T47D (cell line): ENCODE results near the gene HS6ST3.

Source experiments
- DNase-seq, 2 experiments: peaks; one replicate each; pipeline versions ENCODE4 v3.0.0 to v3.0.0-alpha.2; 2011 to 2012; ENCODE audit warnings: low read depth in 1 of 2, low spot score in 1 of 2
- JUND ChIP-seq: IDR thresholded peaks from 2 replicates; pipeline ENCODE4 v1.6.1; 2012; ENCODE audit warnings: low read depth
- in situ Hi-C: cut with HindIII; loops from 2 replicates; pipeline ENCODE4 v1.10.0; 2016; ENCODE audit warnings: low sequenced_read_pairs, low pct_unique_long_range_greater_than_20kb

The HS6ST3 gene

DNA sequence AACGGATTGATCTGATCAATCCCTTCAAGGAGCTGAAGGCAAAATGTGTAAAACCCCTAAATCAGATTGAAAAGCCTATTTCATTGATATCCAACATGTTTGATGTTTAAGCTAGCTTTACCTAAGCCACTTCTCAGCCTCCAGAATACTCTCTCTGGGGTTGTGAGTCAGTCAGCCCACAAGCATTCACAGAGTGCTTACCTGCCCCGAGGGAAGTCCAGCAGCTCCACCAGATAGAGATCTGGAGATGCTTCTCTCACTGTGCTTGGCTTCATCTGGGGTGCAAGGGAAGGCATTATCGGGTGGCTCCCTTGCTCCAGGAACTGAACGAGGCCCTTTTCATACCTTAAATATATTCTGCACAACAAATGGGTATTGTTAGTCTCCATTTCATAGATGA is 744.7 kb downstream of the HS6ST3 start:
- in situ Hi-C loops, result no loop called here
- no peak for TF ChIP-seq JUND
- DNase-seq, result no peak

DNA sequence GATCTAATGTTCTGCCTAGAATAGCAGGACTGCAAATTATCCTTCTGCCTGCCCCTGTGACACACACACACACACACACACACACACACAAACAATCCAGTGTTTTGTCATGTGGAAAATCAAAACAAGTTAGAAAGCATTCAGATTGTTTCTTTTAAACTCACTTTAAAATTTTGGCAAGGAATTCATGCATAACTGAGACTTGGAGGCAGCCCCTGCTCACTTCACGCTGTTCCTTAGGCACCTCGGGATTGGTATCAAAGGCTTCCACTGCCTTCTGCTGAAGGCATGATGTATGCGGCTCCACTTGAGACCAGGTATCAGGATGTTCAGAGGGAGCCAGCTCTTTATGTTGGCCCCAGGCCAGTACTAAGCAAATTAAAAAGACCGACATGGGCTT is 745.6 kb downstream of the HS6ST3 start:
- in situ Hi-C loops, result no loop called here
- no peak for TF ChIP-seq JUND
- no peak for DNase-seq

GRCh38 chr13:96836733-96837132 is 746.8 kb downstream of the HS6ST3 start:
- no peak for DNase-seq
- in situ Hi-C loops, result no loop called here

GRCh38 chr13:96837809-96838208 is 747.9 kb downstream of the HS6ST3 start:
- no peak for TF ChIP-seq JUND
- in situ Hi-C loops, result no loop called here
- no peak for DNase-seq

More at GRCh38 chr13:96836733-96837132, 746.8 kb downstream of the HS6ST3 start:
- TF ChIP-seq JUND, result no peak

DNA sequence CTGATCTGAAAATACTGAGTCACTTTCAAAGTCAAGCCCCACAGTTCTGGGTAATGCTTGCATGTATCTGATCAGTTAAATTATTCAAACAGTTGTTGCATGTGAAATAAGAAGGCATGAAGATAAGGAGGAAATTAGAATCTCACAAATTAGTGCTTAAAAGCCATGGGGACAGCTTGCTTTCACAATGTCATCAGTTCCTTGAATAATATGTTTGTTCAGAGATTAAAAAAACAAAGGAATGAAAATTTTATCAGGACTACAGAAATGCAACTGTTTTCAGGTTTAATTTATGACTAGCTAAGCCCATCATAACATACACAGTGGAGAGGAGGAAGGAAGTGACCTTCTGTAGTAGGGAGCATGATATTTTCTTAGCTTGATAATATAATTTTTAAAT is 754.3 kb downstream of the HS6ST3 start:
- in situ Hi-C loops, result no loop called here
- TF ChIP-seq JUND, result no peak
- DNase-seq, result no peak

GRCh38 chr13:96844616-96845015 is 754.7 kb downstream of the HS6ST3 start:
- DNase-seq, result no peak
- no peak for TF ChIP-seq JUND
- in situ Hi-C loops, result no loop called here

- in situ Hi-C loops, result no loop called here
- no peak for DNase-seq
- TF ChIP-seq JUND, result no peak
Observed at GRCh38 chr13:96848286-96848685, 758.4 kb downstream of the HS6ST3 start.

DNA sequence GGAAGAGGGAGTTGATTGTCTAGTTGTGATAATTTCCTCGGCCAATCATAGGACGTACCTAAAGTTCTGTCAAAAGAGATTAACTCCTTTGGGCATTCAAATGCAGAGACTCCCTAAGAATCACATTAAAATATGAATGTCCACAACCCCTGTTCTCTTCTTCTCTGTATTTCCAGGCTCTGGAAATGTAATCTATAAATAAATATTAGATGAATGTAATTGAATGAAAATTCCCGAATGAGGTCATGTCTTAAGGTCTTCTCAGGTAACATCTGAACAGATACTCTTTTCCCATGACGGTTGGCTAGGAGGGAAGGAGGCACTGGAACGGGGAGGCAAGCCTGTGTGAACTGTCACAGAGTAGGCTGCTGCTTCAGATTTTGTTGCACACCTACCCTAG is 759.2 kb downstream of the HS6ST3 start:
- in situ Hi-C loops, result no loop called here
- TF ChIP-seq JUND, result no peak
- no peak for DNase-seq

- in situ Hi-C loops, result no loop called here
- no peak for TF ChIP-seq JUND
Observed at GRCh38 chr13:96850538-96851145, 760.7 kb downstream of the HS6ST3 start.

DNA sequence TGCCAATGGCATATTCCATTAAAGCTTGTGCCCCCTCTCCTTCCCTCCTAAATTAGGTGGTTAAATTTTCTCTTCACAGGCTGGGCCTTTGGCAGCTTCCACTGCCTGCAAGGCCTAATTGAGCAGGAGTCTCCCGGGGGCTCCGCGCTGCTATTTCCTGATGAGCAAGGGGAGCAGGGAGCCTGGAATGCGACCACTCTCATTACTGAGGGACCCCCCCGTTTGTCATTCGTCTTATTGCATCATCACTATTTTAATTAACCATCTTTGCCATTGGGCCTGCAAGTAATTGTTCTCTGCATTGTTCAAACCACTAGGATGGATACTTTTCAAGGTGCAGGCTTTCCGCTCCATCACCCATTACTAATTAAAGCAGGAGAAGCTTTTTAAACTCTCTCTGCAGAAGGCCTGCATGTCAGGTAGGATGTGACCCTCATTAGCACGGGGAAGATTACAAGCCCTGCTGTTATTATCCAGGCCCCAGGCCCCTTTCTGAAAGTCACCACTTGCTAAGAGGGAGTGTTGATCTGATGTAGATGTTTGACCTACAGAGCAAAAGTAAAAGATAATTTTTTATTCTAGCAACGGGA is 762.0 kb downstream of the HS6ST3 start:
- no peak for TF ChIP-seq JUND
- in situ Hi-C loops, result no loop called here
- DNase-seq, result no peak

More at GRCh38 chr13:96850538-96851145, 760.7 kb downstream of the HS6ST3 start:
- no peak for DNase-seq

- no peak for TF ChIP-seq JUND
- in situ Hi-C loops, result no loop called here
- no peak for DNase-seq
Observed at GRCh38 chr13:96858133-96858826, 768.4 kb downstream of the HS6ST3 start.

DNA sequence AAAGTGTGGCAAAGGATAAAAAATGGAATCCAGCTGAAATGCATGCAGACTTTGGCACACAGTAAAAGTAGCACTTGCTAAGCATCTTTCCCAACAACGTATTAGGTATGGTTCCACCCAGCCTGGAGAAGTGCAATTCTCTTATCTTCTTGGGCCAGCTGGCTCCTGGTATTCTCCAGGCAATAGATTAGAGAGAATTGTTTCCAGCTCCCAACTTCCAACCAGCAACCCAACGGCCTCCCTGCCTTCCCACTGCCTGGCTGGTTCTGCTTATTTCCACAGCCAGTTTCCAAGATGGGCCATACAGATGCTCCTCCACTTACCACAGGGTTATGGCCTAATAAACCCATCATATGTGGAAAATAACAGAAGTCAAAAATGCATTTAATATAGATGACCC is 771.0 kb downstream of the HS6ST3 start:
- DNase-seq, result no peak
- in situ Hi-C loops, result no loop called here
- no peak for TF ChIP-seq JUND

DNA sequence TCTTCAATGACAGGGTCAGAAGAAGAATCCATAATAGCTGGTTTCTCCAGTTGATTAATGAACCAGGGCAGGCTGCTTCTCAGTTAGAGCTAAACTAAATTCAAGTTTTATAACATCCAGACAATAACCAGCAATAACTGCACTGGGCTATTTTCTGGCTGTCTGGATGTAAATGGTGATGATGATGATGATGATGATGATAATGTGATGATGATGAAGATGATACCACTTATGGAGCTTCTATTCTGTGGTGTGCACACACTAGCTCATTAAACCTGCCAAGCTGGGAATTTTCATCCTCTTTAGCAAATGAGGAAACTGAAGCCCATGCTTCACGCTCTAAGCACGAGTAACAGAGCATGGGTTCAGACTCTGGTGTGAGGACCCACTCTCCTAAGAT is 772.2 kb downstream of the HS6ST3 start:
- in situ Hi-C loops, result no loop called here
- no peak for TF ChIP-seq JUND
- no peak for DNase-seq
